LHCN-M2 (cell line): ENCODE results near the gene SYNE2. TPM values are rescaled to one million over a fixed set of nuclear protein-coding genes. Genes with fewer than 3 reads are reported as not detected.

ENCODE experiments used
- DNase-seq: peaks from one replicate; pipeline ENCODE4 v3.0.0-alpha.2; 2012; ENCODE audit warnings: low read depth
- total RNA-seq: library from RNA; depleted of rRNA; stranded (reverse); fragments of >200 nt; gene quantifications from 2 replicates; pipeline ENCODE4 v1.2.3, GENCODE V29; 2014; rRNA removed

Gene SYNE2
- total RNA-seq, 1 experiment from 2014 or later: 14.8 TPM

DNA sequence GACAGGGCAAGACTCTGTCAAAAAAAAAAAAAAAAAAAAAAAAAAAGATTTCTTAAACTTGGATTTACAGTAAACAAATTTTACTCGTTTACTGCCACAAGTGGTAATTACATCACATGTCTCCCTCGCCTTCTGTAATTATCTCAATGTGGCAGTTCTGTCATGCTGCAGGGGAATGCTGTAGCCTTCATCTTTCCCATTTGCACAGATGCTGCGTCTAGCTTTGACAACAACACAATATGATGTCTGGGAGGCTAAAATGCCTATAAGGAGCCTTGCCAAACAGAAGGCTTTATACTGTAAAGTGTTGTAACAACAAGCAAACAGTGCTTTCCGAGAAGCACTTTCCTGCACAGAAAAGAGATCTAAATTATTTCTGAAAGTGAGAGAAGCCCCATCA is 392.7 kb downstream of the SYNE2 start:
- no peak for DNase-seq

DNA sequence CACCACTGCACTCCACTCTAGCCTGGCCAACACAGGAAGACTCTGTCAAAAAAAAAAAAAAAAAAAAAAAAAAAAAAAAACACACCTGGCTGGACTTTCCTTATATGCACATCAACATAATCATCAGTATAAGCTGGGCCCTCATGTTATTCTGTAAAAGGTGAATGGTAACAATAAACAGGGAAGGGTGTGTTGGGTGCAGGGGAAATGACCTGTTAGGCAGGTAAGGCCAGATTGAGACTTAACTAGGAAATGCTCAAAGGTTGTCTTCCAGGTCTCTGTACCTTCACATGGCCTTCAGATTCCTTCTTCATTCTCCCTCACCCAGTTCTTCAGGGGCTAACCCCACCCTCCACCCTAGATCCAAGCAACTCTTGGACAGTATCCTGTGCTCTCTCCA is 393.9 kb downstream of the SYNE2 start:
- no peak for DNase-seq

DNA sequence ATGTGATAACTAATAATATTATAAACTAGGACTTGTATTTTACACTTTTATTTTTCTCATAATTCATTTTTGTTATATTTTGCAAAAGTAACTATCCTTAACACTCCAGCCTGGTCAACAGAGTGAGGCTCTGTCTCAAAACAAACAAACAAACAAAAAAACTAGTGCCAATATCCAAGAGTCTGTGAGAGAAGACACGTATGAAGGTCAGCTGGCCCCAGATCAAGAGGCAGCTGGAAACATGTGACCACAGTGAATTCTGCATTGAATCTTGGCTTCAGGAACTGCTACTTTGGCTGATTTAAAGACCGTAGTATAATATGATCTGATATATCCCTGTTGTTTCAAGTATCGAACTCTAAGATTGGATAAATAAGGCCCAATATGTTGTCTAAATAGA is 394.4 kb downstream of the SYNE2 start:
- DNase-seq: no peak

DNA sequence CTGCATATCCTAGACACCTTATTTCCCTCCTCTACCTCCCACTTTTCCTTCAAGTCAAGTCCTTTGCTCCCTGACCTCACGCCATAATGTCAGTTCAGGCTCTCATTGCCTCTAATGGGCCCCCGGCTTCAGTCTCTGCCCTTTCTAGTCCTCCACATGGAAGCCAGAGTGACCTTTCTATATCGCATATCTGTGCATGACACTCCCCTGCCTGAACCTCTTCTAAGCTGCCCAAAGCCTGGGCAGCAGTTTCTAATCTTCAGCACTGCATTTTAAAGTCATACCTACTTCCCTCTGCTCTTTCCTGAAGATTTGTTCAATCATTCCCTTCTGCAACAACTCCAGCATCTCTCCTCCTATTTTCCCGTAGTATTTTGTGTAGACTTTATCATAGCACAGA is 395.9 kb downstream of the SYNE2 start:
- no peak for DNase-seq

DNA sequence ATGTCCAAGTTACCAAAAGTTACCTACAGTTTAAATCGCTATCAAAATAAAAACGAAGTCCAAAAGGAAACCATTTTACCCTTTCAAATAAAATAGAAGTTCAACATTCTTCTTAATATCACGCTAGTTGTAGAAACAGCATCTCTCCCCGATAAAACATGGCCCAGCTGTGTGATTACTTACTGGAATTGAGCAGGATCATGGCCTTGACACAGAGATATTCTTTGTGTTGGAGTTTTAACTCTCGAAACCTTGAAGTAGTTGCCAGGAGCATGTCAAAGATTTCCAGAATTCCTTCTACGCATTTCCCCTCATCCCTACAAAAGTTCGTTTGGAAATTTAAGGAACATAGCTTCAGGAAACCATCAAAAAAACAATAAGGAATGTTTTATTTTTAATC is 396.6 kb downstream of the SYNE2 start:
- DNase-seq: no peak

DNA sequence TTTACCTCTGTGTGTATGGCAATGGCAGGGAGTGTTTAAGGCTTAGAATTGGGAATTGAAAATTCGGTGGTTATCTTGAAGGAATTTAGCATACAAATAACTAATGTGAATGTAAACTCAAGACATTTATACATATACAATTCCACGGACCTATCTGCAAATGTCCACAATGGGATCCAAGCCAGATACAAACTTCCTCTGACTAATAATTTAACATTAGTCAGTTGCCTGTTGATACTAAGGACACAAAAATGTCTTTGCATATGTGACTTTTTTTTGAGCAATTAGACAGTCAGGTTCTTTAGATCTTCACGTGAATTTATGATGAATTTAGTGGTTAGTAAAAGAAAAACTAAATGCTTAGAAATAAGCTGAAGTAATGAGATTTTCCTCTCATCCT is 400.9 kb downstream of the SYNE2 start:
- DNase-seq: peak; percentile 46

DNA sequence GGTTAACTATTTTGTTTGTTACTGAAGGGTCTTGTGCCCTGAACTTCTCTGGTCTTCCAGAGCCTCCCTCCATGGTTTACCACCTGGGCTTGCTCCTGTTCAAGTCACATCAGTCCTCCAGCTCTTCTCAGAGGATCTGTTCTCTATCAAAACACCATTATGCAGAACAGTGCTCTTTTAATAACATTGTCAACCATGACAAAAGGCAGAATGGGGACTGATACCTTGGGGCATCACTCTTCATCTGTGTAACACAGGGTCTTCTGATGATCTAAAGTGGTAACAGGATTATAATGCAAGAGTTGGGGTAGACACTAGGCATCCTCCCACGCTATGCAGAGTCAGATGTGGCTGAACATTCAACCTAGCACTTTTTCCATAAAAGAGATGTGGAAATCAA is 403.0 kb downstream of the SYNE2 start:
- no peak for DNase-seq

DNA sequence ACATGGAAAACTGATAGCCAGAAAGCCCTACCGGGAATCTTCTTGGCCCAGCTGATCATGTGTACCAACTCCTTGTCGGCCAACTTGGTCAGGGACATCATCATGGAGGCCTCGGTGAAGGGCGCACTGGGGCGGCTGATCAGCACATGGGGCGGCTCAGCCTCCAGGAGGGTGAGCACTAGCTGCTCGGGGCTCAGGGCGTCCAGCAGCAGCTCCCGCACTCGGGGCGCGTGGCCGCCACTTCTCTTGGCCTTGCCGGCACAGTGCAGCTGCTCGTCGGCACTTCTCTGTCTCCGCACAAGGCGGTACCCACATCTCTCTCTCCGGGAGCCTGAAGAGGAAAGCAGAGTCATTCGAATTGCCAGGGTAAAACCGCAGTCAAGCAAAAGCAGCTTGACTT is 407.6 kb downstream of the SYNE2 start:
- no peak for DNase-seq

DNA sequence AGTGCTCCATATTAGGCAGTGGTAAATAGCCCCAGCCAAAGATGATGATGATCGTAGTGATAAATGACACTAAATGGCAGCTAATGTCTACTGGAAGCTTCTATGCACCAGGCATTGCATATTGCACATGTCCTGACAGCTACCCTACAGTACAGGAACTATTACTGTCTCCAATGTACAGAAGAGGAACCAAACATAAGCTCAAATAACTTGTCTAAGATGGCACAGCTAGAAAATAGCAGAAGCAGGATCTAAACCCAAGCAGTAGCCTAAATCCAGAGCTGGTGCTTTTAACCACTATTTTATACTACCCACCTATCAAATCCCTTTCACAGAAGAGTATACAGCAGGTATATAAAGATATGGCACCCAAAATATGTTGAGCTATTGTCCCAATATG is 412.4 kb downstream of the SYNE2 start:
- DNase-seq: no peak

DNA sequence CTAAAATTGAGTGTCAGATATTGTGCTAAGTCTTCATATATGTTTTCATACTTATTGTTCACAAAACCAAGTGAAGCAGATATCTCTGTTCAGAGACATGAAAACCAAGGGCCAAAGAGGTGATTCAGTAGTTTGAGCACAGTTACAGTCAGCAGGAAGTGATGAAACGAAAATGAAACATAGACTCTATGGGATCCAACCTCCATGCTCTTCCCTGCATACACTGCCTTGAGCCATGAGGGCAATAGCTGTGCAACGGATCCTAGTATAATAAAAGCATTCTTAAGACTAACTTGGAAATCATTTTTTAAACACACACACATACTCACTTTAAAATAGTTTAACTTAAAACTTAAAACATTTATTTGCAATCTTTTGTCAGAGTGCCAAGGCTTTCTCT is 413.4 kb downstream of the SYNE2 start:
- DNase-seq: peak; percentile 33

DNA sequence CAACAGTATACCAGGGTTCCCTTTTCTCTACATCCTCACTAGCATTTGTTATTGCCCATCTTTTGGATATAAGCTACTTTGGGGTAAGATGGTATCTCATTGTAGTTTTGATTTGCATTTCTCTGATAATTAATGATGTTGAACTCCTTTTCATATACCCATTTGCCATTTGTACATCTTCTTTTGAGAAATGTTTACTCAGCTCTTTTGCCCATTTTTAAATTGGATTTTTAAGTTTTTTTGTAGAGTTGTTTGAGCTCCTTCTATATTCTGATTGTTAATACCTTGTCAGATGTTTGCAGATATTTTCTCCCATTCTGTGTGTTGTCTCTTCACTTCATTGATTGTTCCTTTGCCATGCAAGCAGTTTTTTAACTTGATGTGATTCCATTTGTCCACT is 419.2 kb downstream of the SYNE2 start:
- DNase-seq: no peak

Other genes starting within 250 kb of the SYNE2 start
- gene WDR89, start 211.1 kb upstream of the SYNE2 start, total RNA-seq: 8.3 and 10.9 TPM in 2 replicates
- gene SGPP1, start 124.9 kb upstream of the SYNE2 start, total RNA-seq: 28.3 and 30.1 TPM in 2 replicates